T follicular helper cell (primary cell): ENCODE measurements around the gene SYTL2.
A peak's percentile ranks its signal among the peaks of the same experiment; 100 is the strongest.
"Not testable (repeated sequence)": the region's sequence is repeated elsewhere in the genome, so short reads cannot be mapped to it uniquely, and the experiment has no call there.

Source experiments
- DNase-seq: peaks from one replicate; pipeline ENCODE4 v3.0.0-alpha.2; 2020; ENCODE audit warnings: low read depth
- total RNA-seq, 2 experiments: gene quantifications; one replicate each; lab custom pipeline; 2026; lab: John Stamatoyannopoulos, UW

Gene SYTL2, protein sequence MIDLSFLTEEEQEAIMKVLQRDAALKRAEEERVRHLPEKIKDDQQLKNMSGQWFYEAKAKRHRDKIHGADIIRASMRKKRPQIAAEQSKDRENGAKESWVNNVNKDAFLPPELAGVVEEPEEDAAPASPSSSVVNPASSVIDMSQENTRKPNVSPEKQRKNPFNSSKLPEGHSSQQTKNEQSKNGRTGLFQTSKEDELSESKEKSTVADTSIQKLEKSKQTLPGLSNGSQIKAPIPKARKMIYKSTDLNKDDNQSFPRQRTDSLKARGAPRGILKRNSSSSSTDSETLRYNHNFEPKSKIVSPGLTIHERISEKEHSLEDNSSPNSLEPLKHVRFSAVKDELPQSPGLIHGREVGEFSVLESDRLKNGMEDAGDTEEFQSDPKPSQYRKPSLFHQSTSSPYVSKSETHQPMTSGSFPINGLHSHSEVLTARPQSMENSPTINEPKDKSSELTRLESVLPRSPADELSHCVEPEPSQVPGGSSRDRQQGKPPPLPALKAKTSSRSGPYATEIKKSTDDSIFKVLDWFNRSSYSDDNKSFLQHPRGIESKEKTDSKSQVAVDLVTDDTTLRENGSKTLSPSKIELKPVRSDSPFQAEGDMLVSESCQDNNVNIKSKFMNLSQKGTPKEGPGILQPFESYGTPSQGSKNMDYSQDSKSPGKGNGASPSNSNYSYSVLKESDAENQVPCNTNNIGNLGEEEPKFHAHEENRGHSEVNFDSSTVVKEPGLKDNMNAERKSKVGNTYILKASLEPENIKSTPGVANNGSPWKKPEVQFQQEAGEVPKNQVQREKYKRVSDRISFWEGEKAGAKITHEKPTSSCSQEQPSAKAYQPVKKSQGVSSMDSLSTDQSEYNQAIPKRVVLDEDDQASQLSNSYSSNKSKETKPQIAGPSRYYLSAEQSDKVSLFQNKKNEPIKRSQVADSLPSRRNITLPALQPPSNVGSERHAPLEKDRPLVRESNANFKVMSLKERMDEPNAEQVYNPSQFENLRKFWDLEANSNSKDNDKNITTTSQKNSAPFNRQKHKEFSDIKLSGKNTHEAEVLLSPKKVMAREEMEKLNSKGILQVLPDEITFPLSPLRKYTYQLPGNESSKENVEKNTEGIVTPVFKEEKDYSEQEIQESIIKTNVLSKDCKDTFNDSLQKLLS (N-terminal part only)
- 16.2 to 86.8 reads per million in 2 experiments for total RNA-seq

DNA sequence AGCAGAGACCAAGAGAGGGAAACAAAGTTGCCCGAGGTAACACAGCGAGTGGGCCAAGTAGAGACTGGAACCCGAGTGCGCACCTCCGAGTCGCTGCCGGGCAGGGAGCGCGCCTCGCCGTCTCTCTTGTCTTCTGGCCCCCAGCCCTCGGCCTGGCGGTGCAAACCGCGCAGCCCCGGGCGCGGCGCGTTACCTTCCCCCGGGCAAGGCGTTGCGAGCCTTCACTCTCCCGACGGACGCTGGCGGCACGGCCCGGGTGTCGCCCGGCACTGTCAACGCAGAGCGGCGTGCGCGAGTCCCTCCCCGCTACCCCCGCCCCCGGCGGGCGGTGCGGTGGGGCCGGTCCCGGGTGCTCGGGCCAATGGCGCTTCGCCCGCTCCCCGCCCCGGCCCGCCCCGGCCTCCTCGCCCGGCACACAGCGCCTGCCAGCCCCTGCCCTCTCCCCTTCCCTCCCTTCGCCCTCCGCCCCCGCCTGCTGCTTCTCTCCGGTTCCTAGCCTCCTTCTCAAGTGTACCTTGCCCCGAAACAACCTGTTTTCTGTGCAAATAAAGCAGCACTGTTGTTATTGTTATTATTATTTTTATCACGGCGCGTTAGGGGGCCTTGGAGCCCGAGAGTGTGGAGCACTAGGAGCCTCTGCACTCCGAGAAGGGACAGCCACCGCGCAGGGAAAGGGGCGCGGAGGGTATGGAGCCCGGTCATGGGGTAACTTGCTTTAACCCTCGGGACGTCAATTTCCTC lies at the start of gene SYTL2:
Gene SYTL2, minus strand, starts transcription at position 271 of the 741 bp plus-strand sequence. CDS start 53,416 bp downstream, outside the sequence.
- DNase-seq: peak; percentile 52

- DNase-seq: not testable (repeated sequence)
Observed at GRCh38 chr11:85859541-85859940, 48.6 kb upstream of the SYTL2 start.

GRCh38 chr11:85857098-85857497 lies 46.2 kb upstream of the SYTL2 start:
- no peak for DNase-seq

DNA sequence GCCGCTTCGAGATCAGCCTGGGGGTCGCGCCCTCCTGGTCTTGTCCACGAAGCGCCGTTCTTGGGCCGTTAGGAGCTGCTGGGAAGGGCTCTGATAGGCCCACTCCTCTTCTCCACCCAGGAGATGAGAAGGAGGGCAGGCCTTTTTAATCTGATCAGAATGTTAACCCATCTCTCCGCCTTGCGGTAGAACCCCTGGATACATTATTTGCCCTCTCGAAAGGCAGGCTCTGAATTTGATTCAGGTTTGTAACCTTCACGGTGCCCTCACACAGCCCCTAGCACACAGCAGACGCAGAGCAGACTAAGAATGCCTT lies 44.4 kb upstream of the SYTL2 start, which contains the start of gene CCDC83:
Gene CCDC83, plus strand, starts transcription at position 43 of the 316 bp plus-strand sequence. CDS start 9,741 bp downstream, outside the sequence.
- no peak for DNase-seq

- DNase-seq: peak; percentile 81
Observed at GRCh38 chr11:85854557-85855340, 43.8 kb upstream of the SYTL2 start.

DNA sequence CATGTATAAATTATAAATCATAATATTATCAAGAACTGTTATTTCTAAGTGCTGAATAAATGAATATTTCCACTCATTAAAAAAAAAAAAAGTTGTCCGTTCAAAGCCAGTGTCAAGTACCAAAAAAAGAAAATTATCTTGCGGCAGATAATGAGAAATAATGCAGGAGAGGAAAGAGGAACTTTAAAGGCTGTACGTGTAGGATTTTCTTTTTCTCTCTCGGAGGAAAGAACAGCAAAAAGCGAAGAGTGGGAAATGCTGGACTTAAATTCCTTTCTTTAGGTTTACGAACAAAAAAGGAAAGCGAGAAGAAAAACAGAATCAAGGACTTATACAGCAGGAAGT lies 43.2 kb upstream of the SYTL2 start:
- no peak for DNase-seq

GRCh38 chr11:85853541-85853940 lies 42.6 kb upstream of the SYTL2 start:
- not testable (repeated sequence) for DNase-seq

DNA sequence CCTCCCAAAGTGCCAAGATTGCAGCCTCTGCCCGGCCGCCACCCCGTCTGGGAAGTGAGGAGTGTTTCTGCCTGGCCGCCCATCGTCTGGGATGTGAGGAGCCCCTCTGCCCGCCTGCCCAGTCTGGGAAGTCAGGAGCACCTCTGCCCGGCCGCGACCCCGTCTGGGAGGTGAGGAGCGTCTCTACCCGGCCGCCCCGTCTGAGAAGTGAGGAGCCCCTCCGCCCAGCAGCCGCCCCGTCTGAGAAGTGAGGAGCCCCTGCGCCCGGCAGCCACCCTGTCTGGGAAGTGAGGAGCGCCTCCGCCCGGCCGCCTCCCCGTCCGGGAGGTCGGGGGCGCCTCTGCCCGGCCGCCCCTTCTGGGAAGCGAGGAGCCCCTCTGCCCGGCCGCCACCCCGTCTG lies 41.8 kb upstream of the SYTL2 start:
- not testable (repeated sequence) for DNase-seq

- DNase-seq: no peak
Observed at GRCh38 chr11:85848556-85848955, 37.6 kb upstream of the SYTL2 start.

GRCh38 chr11:85848006-85848405 lies 37.1 kb upstream of the SYTL2 start:
- DNase-seq: no peak

GRCh38 chr11:85847436-85847835 lies 36.5 kb upstream of the SYTL2 start:
- DNase-seq: no peak

- no peak for DNase-seq
Observed at GRCh38 chr11:85845124-85845631, 34.2 kb upstream of the SYTL2 start.

- DNase-seq: no peak
Observed at GRCh38 chr11:85844439-85845123, 33.6 kb upstream of the SYTL2 start.

GRCh38 chr11:85843929-85844328 lies 33.0 kb upstream of the SYTL2 start:
- no peak for DNase-seq

- DNase-seq: not testable (repeated sequence)
Observed at GRCh38 chr11:85840932-85841331, 30.0 kb upstream of the SYTL2 start.

GRCh38 chr11:85835729-85836128 lies 24.8 kb upstream of the SYTL2 start:
- DNase-seq: no peak

GRCh38 chr11:85835263-85835662 lies 24.3 kb upstream of the SYTL2 start:
- DNase-seq: no peak

GRCh38 chr11:85831050-85831449 lies 20.1 kb upstream of the SYTL2 start:
- no peak for DNase-seq

- DNase-seq: no peak
Observed at GRCh38 chr11:85829172-85829571, 18.2 kb upstream of the SYTL2 start.

- DNase-seq: no peak
Observed at GRCh38 chr11:85828640-85828978, 17.7 kb upstream of the SYTL2 start.
